B cell (primary cell): ENCODE results near the gene PAQR6. TPM values are rescaled to one million over a fixed set of nuclear protein-coding genes. Genes with fewer than 3 reads are reported as not detected.

ENCODE experiments used
- ATAC-seq: fragments of 200-7000 bp; cut with Tn5 transposase; one replicate; pipeline ENCODE4 v1.10.0; 2021; ENCODE audit warnings: low read depth, mild to moderate bottlenecking, moderate number of reproducible peaks, moderate library complexity
- CTCF ChIA-PET: fragments of 350-600 bp; sonication (Branson Sonifier 250); formaldehyde crosslinking; loops from one replicate; lab custom pipeline; 2021; ENCODE audit warnings: antibody characterized with exemption, inconsistent platforms; lab: Charles Lee
- POLR2A ChIA-PET: fragments of 350-600 bp; sonication (Branson Sonifier 250); formaldehyde crosslinking; loops from one replicate; lab custom pipeline; 2021; ENCODE audit warnings: antibody characterized with exemption; lab: Charles Lee
- DNase-seq: peaks from one replicate; pipeline ENCODE4 v3.0.0; 2013
- H2AFZ ChIP-seq: 2 replicates; pipeline ENCODE4 v1.6.1; 2012; ENCODE audit warnings: mild to moderate bottlenecking, low read depth, low read length; ENCODE audit not compliant: insufficient read depth, poor library complexity, severe bottlenecking
- H3K27ac ChIP-seq, 2 donors: 1 replicate in 1 of 2; 2 replicates in 1 of 2; pipeline ENCODE4 v1.5.1; 2012 to 2013; ENCODE audit warnings: low read length in 2 of 2, mild to moderate bottlenecking in 2 of 2, moderate library complexity in 1 of 2
- H3K27me3 ChIP-seq, 4 experiments: fragments of 200-600 bp in 1 of 4; sonication (generic) in 1 of 4; replicated peaks in 1 of 4; 1 replicate in 2 of 4; 2 replicates in 2 of 4; pipeline versions ENCODE4 v1.6.1 to v1.7.0; 2013 to 2016; ENCODE audit warnings: low read length in 3 of 4, mild to moderate bottlenecking in 2 of 4, mixed read lengths in 1 of 4, moderate library complexity in 1 of 4; ENCODE audit not compliant: insufficient read depth in 4 of 4, control insufficient read depth in 3 of 4; ENCODE audit errors: control extremely low read depth in 1 of 4
- H3K36me3 ChIP-seq, 2 experiments: replicated peaks in 1 of 2; 1 replicate in 1 of 2; 2 replicates in 1 of 2; pipeline versions ENCODE4 v1.6.1 to v1.7.1; 2013; ENCODE audit warnings: low read length in 1 of 2; ENCODE audit not compliant: insufficient read depth in 2 of 2, control insufficient read depth in 1 of 2; ENCODE audit errors: control extremely low read depth in 1 of 2, extremely low read depth in 1 of 2
- H3K4me1 ChIP-seq, 2 donors: fragments of 200-600 bp in 1 of 2; sonication (generic) in 1 of 2; 1 replicate in 1 of 2; 2 replicates in 1 of 2; pipeline versions ENCODE4 v1.5.1 to v1.6.1; 2013 to 2017; ENCODE audit warnings: low read length in 2 of 2; ENCODE audit not compliant: control insufficient read depth in 2 of 2, insufficient read depth in 2 of 2
- H3K4me2 ChIP-seq: replicated peaks from 2 replicates; pipeline ENCODE3; 2012; ENCODE audit warnings: mild to moderate bottlenecking, low read depth, low read length; ENCODE audit not compliant: poor library complexity, severe bottlenecking
- H3K4me3 ChIP-seq, 5 experiments: fragments of 200-600 bp in 1 of 5; sonication (generic) in 1 of 5; 1 replicate in 3 of 5; 2 replicates in 2 of 5; pipeline versions ENCODE4 v1.5.1 to v1.7.0; 2011 to 2016; ENCODE audit warnings: low read length in 4 of 5, mild to moderate bottlenecking in 4 of 5, low read depth in 2 of 5, control low read depth in 1 of 5, moderate library complexity in 1 of 5; ENCODE audit not compliant: insufficient read depth in 1 of 5; ENCODE audit errors: control extremely low read depth in 1 of 5, extremely low read depth in 1 of 5
- H3K79me2 ChIP-seq: fragments of 200-600 bp; sonication (generic); one replicate; pipeline ENCODE4 v1.6.0; 2016; ENCODE audit warnings: low read length; ENCODE audit not compliant: control insufficient read depth, insufficient read depth
- H3K9ac ChIP-seq: fragments of 200-600 bp; sonication (generic); 2 replicates; pipeline ENCODE4 v1.6.1; 2017; ENCODE audit warnings: mild to moderate bottlenecking, low read length, moderate library complexity
- H3K9me3 ChIP-seq, 3 donors: one replicate each; pipeline versions ENCODE4 v1.6.1 to v1.7.1; 2013; ENCODE audit warnings: low read length in 2 of 3; ENCODE audit not compliant: control insufficient read depth in 2 of 3, insufficient read depth in 1 of 3; ENCODE audit errors: control extremely low read depth in 1 of 3
- H4K20me1 ChIP-seq: 2 replicates; pipeline ENCODE4 v1.6.0; 2012; ENCODE audit warnings: mild to moderate bottlenecking, low read length; ENCODE audit not compliant: insufficient read depth, control insufficient read depth, poor library complexity, severe bottlenecking
- H3K27ac Mint-ChIP-seq: one replicate; pipeline ENCODE4 v1.8.0; 2021; ENCODE audit warnings: mixed read lengths
- H3K27me3 Mint-ChIP-seq: one replicate; pipeline ENCODE4 v1.8.0; 2021; ENCODE audit warnings: mixed read lengths
- H3K4me1 Mint-ChIP-seq: one replicate; pipeline ENCODE4 v1.8.0; 2021; ENCODE audit warnings: mixed read lengths
- H3K4me3 Mint-ChIP-seq: one replicate; pipeline ENCODE4 v1.8.0; 2021; ENCODE audit warnings: mixed read lengths
- H3K9me3 Mint-ChIP-seq: one replicate; pipeline ENCODE4 v1.8.0; 2022; ENCODE audit warnings: mixed read lengths; ENCODE audit not compliant: insufficient read depth
- EZH2 ChIP-seq: IDR thresholded peaks from 2 replicates; pipeline ENCODE4 v1.6.1; 2012; ENCODE audit warnings: borderline replicate concordance, low read depth, mild to moderate bottlenecking, moderate library complexity, low read length; ENCODE audit not compliant: insufficient read depth, poor library complexity, severe bottlenecking
- WGBS: methylation state at CpG from one replicate; pipeline ENCODE4 v1.1.5; 2013; ENCODE audit warnings: missing lambda C conversion rate; ENCODE audit not compliant: insufficient coverage; 5-methylcytosine and 5-hydroxymethylcytosine counted together
- intact Hi-C: fragments of 100-400 bp; cut with micrococcal nuclease; formaldehyde crosslinking; loops from one replicate; pipeline ENCODE4 v1.10.0; 2022
- polyA plus RNA-seq: library from polyadenylated mRNA; depleted of rRNA; stranded (reverse); fragments of >200 nt; gene quantifications from 2 replicates; pipeline ENCODE4 v1.2.3, GENCODE V29; 2012
- total RNA-seq, 2 donors: library from RNA; stranded (reverse); fragments of 120-200 nt in 1 of 2; gene quantifications; 1 replicate in 1 of 2; 2 replicates in 1 of 2; pipeline versions ENCODE4 v1.2.3 to v1.2.4, GENCODE V29; 2013 to 2022
- TF ChIP-seq, protein P1 (sequence below): fragments of 200-600 bp; IDR thresholded peaks from one replicate; pipeline ENCODE4 v1.8.0; 2022; ENCODE audit warnings: antibody characterized with exemption, mild to moderate bottlenecking

The PAQR6 gene
- total and polyA plus RNA-seq, 2 donors (not counting 1 experiment from before 2014, with no cell fraction given), result 1.3 to 1.8 TPM

DNA sequence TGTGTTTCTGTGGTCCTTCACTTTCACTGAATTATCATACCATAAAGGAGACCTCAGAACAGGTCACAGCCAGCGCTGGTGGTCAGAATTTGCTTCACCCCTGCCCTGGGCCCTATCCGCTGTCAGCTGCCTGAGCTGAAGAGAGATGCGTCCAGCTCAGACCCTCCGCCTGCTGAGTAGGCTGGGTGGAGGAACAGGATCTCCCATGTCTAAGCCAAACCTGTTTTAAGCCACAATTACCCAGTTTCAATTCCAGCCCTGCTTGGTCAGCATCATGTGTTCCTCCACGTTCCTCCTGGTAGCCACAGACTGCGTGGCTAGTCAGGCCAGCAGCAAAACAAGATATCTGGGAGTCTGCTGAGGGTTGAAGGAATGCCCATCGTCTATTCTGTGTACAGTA lies 19.4 kb downstream of the PAQR6 start:
- intact Hi-C loops, result no loop called here

DNA sequence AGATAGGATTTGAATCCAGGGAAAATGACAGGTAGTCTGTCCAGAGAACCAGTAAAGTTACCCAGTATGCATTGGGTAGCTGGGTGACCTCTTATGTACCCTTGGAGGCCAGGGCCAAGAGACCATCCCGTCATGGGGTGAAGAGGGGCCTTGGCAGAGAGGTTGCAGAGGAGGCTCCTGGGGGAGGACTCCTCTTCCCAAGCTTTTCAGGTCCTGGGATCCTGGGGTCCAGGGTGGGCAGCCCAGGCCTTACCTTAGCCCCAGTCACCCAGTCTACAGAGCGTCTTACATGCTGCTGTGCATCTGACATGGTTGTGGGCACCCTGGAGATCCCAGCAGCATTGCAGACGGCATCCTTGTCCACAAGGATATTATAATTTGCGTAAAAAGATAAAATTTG lies 21.1 kb downstream of the PAQR6 start:
- Histone ChIP-seq H3K9ac (no peak overlapping the region), H3K4me1 (no peaks in the 10 kb centered on the region), H3K79me2 (peaks cover 26% of the 10 kb centered on the region), H3K36me3 (peaks cover 22 to 37% of the 10 kb centered on the region in 2 experiments), H2AFZ (no peak overlapping the region), H3K4me2 (no peak overlapping the region), H3K9me3 (no peaks in the 10 kb centered on the region), H3K27ac (no peak overlapping the region), H3K4me3 (no peak overlapping the region), H3K27me3 (no peaks in the 10 kb centered on the region), H4K20me1 (no peaks in the 10 kb centered on the region)
- TF ChIP-seq, protein P1, sequence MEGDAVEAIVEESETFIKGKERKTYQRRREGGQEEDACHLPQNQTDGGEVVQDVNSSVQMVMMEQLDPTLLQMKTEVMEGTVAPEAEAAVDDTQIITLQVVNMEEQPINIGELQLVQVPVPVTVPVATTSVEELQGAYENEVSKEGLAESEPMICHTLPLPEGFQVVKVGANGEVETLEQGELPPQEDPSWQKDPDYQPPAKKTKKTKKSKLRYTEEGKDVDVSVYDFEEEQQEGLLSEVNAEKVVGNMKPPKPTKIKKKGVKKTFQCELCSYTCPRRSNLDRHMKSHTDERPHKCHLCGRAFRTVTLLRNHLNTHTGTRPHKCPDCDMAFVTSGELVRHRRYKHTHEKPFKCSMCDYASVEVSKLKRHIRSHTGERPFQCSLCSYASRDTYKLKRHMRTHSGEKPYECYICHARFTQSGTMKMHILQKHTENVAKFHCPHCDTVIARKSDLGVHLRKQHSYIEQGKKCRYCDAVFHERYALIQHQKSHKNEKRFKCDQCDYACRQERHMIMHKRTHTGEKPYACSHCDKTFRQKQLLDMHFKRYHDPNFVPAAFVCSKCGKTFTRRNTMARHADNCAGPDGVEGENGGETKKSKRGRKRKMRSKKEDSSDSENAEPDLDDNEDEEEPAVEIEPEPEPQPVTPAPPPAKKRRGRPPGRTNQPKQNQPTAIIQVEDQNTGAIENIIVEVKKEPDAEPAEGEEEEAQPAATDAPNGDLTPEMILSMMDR, result no peak
- TF ChIP-seq EZH2, result no peak
- no peak for DNase-seq
- Mint-ChIP-seq H3K4me1 (peaks cover 4% of the 10 kb centered on the region), H3K27ac (no peak overlapping the region), H3K4me3 (no peak overlapping the region), H3K27me3 (no peaks in the 10 kb centered on the region), H3K9me3 (no peaks in the 10 kb centered on the region)
- ATAC-seq, result no peak
- ChIA-PET POLR2A (interaction anchor here (0.6 kb wide), 1 partner anchor 76 kb away, joined by 3 read pairs; no protein-coding TSS in a partner anchor), CTCF (interaction anchor here (0.6 to 14.5 kb wide), 9 partner anchors 13 to 135 kb away, joined by 3 to 381 read pairs (median 39); partner anchors contain the start of genes PMF1 and SEMA4A)
- intact Hi-C loops, result no loop called here
- 95% methylated on average over 4 of the region's 4 CpGs for WGBS

More for the DNA sequence above, 19.4 kb downstream of the PAQR6 start:
- Mint-ChIP-seq H3K9me3 (no peaks in the 10 kb centered on the region), H3K27me3 (no peaks in the 10 kb centered on the region), H3K4me3 (no peak overlapping the region), H3K27ac (no peak overlapping the region), H3K4me1 (peaks cover 4% of the 10 kb centered on the region)
- Histone ChIP-seq H3K79me2 (peaks cover 13% of the 10 kb centered on the region), H3K4me2 (no peak overlapping the region), H2AFZ (no peak overlapping the region), H3K4me1 (no peaks in the 10 kb centered on the region), H3K27me3 (no peaks in the 10 kb centered on the region), H3K27ac (no peak overlapping the region), H3K36me3 (peaks cover 11 to 27% of the 10 kb centered on the region in 2 experiments), H3K9ac (no peak overlapping the region), H3K4me3 (no peak overlapping the region), H3K9me3 (no peaks in the 10 kb centered on the region), H4K20me1 (peaks cover under 1% of the 10 kb centered on the region)
- no CpG with 5 or more reads among the region's 7 CpGs for WGBS
- CTCF ChIA-PET, result interaction anchor here (0.7 to 14.5 kb wide), 3 partner anchors 64 to 99 kb away, joined by 3 to 381 read pairs (median 4); no protein-coding TSS in a partner anchor
- no peak for DNase-seq
- POLR2A ChIA-PET, result no interaction called here
- TF ChIP-seq, protein P1, result no peak
- no peak for TF ChIP-seq EZH2
- ATAC-seq, result no peak
